Hepatocyte (in vitro differentiated cells): ENCODE results near the gene ZNF407. TPM values are rescaled to one million over a fixed set of nuclear protein-coding genes. Genes with fewer than 3 reads are reported as not detected.
A peak's percentile ranks its signal among the peaks of the same experiment; 100 is the strongest.

Experiments
- DNase-seq: peaks from one replicate; pipeline ENCODE4 v3.0.0-alpha.2; 2016; ENCODE audit warnings: low spot score
- H2AFZ ChIP-seq: fragments of 200-600 bp; sonication (generic); 2 replicates; pipeline ENCODE4 v1.6.0; 2016; ENCODE audit warnings: antibody characterized with exemption, mild to moderate bottlenecking
- H3K27ac ChIP-seq: fragments of 200-600 bp; sonication (generic); 2 replicates; pipeline ENCODE4 v1.5.1; 2016; ENCODE audit warnings: mild to moderate bottlenecking
- H3K27me3 ChIP-seq: fragments of 200-600 bp; sonication (generic); 2 replicates; pipeline ENCODE4 v1.6.1; 2016
- H3K36me3 ChIP-seq: fragments of 200-600 bp; sonication (generic); replicated peaks from 2 replicates; pipeline ENCODE4 v1.5.1; 2016; ENCODE audit warnings: low read depth; ENCODE audit not compliant: insufficient read depth
- H3K4me1 ChIP-seq: fragments of 200-600 bp; sonication (generic); 2 replicates; pipeline ENCODE4 v1.5.1; 2016; ENCODE audit warnings: mild to moderate bottlenecking, moderate library complexity; ENCODE audit not compliant: insufficient read depth
- H3K4me2 ChIP-seq: fragments of 200-600 bp; sonication (generic); 2 replicates; pipeline ENCODE4 v1.6.0; 2016
- H3K4me3 ChIP-seq: fragments of 200-600 bp; sonication (generic); 2 replicates; pipeline ENCODE4 v1.5.1; 2016; ENCODE audit warnings: mild to moderate bottlenecking
- H3K79me2 ChIP-seq: fragments of 200-600 bp; sonication (generic); 2 replicates; pipeline ENCODE4 v1.6.0; 2017; ENCODE audit warnings: mild to moderate bottlenecking
- H3K9me2 ChIP-seq: fragments of 200-600 bp; sonication (generic); replicated peaks from 2 replicates; pipeline ENCODE4 v1.6.0; 2017; ENCODE audit warnings: mild to moderate bottlenecking; ENCODE audit not compliant: insufficient read depth
- H3K9me3 ChIP-seq: fragments of 200-600 bp; sonication (generic); 2 replicates; pipeline ENCODE4 v1.5.1; 2016; ENCODE audit warnings: low read depth, mild to moderate bottlenecking
- H4K20me1 ChIP-seq: fragments of 200-600 bp; sonication (generic); 2 replicates; pipeline ENCODE4 v1.6.0; 2016; ENCODE audit warnings: mild to moderate bottlenecking; ENCODE audit not compliant: insufficient read depth, poor library complexity, severe bottlenecking
- EZH2 ChIP-seq: fragments of 200-600 bp; sonication (generic); IDR thresholded peaks from 2 replicates; pipeline ENCODE4 v1.6.1; 2016; ENCODE audit warnings: antibody characterized with exemption, mild to moderate bottlenecking, borderline replicate concordance
- EZH2phosphoT487 ChIP-seq: fragments of 200-600 bp; sonication (generic); IDR thresholded peaks from one replicate; pipeline ENCODE4 v1.6.1; 2018; ENCODE audit warnings: antibody characterized with exemption, mild to moderate bottlenecking, low read depth, moderate library complexity; ENCODE audit not compliant: unreplicated experiment, severe bottlenecking
- WGBS: methylation state at CpG from one replicate; pipeline ENCODE4 v1.1.6; 2016; ENCODE audit warnings: low lambda C conversion rate; ENCODE audit errors: missing lambda C conversion rate; 5-methylcytosine and 5-hydroxymethylcytosine counted together
- polyA plus RNA-seq: library from polyadenylated mRNA; unstranded; fragments of >200 nt; fragmentation: Nextera tagmentation; extraction: Ambion mirVana; gene quantifications from 2 replicates; pipeline ENCODE4 v1.2.1, GENCODE V29; 2016
- total RNA-seq: library from RNA; depleted of rRNA; stranded (reverse); fragments of >200 nt; gene quantifications from 2 replicates; pipeline ENCODE4 v1.2.3, GENCODE V29; 2014
- TF ChIP-seq, protein P1 (sequence below): fragments of 200-600 bp; sonication (generic); IDR thresholded peaks from 2 replicates; pipeline ENCODE4 v1.5.1; 2016; ENCODE audit warnings: antibody characterized with exemption, mild to moderate bottlenecking; ENCODE audit not compliant: poor library complexity

The ZNF407 gene, protein sequence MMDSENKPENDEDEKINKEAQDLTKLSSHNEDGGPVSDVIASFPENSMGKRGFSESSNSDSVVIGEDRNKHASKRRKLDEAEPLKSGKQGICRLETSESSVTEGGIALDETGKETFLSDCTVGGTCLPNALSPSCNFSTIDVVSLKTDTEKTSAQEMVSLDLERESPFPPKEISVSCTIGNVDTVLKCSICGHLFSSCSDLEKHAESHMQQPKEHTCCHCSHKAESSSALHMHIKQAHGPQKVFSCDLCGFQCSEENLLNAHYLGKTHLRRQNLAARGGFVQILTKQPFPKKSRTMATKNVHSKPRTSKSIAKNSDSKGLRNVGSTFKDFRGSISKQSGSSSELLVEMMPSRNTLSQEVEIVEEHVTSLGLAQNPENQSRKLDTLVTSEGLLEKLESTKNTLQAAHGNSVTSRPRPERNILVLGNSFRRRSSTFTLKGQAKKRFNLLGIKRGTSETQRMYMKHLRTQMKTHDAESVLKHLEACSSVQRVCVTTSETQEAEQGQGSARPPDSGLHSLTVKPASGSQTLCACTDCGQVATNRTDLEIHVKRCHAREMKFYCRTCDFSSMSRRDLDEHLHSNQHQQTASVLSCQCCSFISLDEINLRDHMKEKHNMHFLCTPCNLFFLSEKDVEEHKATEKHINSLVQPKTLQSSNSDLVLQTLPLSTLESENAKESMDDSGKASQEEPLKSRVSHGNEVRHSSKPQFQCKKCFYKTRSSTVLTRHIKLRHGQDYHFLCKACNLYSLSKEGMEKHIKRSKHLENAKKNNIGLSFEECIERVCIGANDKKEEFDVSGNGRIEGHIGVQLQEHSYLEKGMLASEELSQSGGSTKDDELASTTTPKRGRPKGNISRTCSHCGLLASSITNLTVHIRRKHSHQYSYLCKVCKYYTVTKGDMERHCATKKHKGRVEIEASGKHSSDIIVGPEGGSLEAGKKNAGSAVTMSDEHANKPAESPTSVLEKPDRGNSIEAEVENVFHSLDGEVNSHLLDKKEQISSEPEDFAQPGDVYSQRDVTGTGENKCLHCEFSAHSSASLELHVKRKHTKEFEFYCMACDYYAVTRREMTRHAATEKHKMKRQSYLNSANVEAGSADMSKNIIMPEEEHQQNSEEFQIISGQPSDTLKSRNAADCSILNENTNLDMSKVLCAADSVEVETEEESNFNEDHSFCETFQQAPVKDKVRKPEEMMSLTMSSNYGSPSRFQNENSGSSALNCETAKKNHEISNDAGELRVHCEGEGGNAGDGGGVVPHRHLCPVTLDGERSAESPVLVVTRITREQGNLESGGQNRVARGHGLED (N-terminal part only)
- total RNA-seq = 12.4 and 13.4 TPM in 2 replicates
- 3.2 and 5.1 TPM in 2 replicates for polyA plus RNA-seq

DNA sequence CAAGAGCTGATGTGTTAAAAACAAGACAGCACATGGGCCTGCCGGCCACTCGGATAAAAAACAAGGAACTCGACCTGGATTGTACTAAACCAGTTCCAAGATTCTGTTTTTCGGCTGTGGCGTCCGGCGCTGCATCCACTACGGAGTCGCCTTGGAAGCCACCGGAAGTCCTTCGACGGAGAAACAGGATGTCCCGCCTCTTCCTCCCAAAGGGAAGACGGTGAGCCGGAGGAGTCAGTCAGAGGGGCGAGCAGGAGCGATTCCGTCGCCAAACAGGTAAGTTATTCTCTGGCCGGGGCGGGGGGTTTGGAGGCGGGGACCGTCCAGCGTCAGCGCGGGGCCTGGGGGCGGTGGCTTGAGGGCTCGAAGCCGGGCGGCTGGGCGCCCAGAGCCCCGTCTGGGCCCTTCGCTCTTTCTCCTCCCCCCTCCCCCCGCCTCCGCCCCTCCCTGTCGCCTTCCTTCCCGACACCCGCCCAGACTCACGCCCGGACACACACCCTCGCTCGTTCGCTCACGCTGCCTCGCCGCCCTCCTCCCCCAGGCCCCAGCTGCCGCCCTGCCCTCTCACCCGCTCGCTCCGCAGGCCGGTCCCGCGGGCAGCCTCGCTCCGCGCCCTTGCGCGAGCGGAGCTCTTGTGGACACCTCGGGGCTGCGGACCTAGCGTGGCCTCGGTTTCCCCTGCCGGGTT lies at the start of gene ZNF407:
Gene ZNF407, plus strand, starts transcription at position 209 of the 688 bp plus-strand sequence. CDS start 33,150 bp downstream, outside the sequence.
- Histone ChIP-seq H3K4me3 (peak within 1 kb of the TSS; percentile 41), H3K9me2 (no peaks in the 10 kb centered on the region), H3K9me3 (no peaks in the 10 kb centered on the region), H3K4me2 (peak within 1 kb of the TSS; percentile 91), H3K27me3 (no peaks in the 10 kb centered on the region), H3K79me2 (peaks cover 60% of the 10 kb centered on the region), H3K36me3 (no peaks in the 10 kb centered on the region), H3K4me1 (peaks cover 21% of the 10 kb centered on the region), H4K20me1 (no peaks in the 10 kb centered on the region), H3K27ac (peak within 1 kb of the TSS; percentile 98), H2AFZ (peak within 1 kb of the TSS; percentile 82)
- DNase-seq = peak; percentile 91
- WGBS = under 1% methylated on average over 25 of the region's 64 CpGs
- TF ChIP-seq EZH2 (no peak), EZH2phosphoT487 (no peak)
- TF ChIP-seq, protein P1, sequence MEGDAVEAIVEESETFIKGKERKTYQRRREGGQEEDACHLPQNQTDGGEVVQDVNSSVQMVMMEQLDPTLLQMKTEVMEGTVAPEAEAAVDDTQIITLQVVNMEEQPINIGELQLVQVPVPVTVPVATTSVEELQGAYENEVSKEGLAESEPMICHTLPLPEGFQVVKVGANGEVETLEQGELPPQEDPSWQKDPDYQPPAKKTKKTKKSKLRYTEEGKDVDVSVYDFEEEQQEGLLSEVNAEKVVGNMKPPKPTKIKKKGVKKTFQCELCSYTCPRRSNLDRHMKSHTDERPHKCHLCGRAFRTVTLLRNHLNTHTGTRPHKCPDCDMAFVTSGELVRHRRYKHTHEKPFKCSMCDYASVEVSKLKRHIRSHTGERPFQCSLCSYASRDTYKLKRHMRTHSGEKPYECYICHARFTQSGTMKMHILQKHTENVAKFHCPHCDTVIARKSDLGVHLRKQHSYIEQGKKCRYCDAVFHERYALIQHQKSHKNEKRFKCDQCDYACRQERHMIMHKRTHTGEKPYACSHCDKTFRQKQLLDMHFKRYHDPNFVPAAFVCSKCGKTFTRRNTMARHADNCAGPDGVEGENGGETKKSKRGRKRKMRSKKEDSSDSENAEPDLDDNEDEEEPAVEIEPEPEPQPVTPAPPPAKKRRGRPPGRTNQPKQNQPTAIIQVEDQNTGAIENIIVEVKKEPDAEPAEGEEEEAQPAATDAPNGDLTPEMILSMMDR = no peak

DNA sequence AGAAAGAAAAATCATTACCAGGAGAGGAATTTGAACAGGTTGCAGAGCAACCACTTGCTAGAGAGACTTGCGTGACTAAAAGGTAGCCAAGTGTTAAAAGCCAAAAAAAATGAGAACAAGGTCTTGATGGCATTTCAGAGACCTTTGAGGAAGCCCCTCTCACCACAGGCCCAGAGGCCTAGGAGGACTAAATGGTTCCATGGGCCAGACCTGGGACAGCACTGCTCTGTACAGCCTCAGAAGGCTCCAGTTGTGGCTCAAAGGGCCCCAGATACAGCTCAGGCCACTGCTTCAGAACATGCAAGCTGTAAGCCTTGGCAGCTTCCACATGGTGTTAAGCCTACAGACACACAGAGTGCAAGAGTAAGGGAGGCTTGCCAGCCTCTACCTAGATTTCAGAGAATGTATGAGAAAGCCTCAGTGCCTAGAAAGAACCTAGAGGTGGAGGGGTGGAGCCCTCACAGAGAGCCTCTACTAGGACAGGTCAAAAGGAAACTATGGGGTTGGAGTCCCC lies 48.0 kb upstream of the ZNF407 start:
- Histone ChIP-seq H3K4me3 (no peak overlapping the region), H3K9me3 (no peaks in the 10 kb centered on the region), H4K20me1 (no peaks in the 10 kb centered on the region), H3K79me2 (no peaks in the 10 kb centered on the region), H3K27ac (no peak overlapping the region), H3K4me2 (no peak overlapping the region), H2AFZ (no peak overlapping the region), H3K36me3 (no peaks in the 10 kb centered on the region), H3K27me3 (no peaks in the 10 kb centered on the region), H3K4me1 (no peaks in the 10 kb centered on the region), H3K9me2 (no peaks in the 10 kb centered on the region)
- DNase-seq = no peak
- 85% methylated on average over 1 of the region's 1 CpG for WGBS
- TF ChIP-seq EZH2 (no peak), EZH2phosphoT487 (no peak)
- TF ChIP-seq, protein P1 = no peak

DNA sequence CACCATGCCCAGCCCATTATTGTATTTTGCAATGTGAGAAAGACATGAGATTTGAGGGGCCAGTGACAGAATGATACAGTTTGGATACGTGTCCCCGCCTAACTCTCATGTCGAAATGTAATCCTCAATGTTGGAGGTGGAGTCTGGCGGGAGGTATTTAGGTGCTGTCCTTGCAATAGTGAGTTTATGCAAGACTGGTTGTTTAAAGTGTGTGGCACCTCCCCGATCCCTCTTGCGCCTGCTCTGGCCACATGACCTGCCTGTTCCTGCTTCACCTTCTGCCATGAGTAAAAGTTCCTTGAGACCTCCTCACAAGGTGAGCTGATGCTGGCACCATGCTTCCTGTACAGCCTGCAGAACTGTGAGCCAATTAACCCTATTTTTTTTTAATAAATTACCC lies 46.8 kb upstream of the ZNF407 start:
- H2AFZ ChIP-seq = no peak overlapping the region
- no peak for TF ChIP-seq EZH2phosphoT487
- TF ChIP-seq, protein P1 = no peak
- no peak for TF ChIP-seq EZH2
- no peaks in the 10 kb centered on the region for H3K4me1 ChIP-seq
- 98% methylated on average over 6 of the region's 6 CpGs for WGBS
- no peak for DNase-seq
- H3K4me2 ChIP-seq = no peak overlapping the region
- no peaks in the 10 kb centered on the region for H3K36me3 ChIP-seq
- H4K20me1 ChIP-seq = no peaks in the 10 kb centered on the region
- no peaks in the 10 kb centered on the region for H3K9me3 ChIP-seq
- H3K4me3 ChIP-seq = no peak overlapping the region
- H3K27me3 ChIP-seq = no peaks in the 10 kb centered on the region
- no peak overlapping the region for H3K27ac ChIP-seq
- no peaks in the 10 kb centered on the region for H3K9me2 ChIP-seq
- no peaks in the 10 kb centered on the region for H3K79me2 ChIP-seq
